HepG2 (cell line): ENCODE results near the gene CCDC170. TPM values are rescaled to one million over a fixed set of nuclear protein-coding genes. Genes with fewer than 3 reads are reported as not detected.
A peak's percentile ranks its signal among the peaks of the same experiment; 100 is the strongest.

Experiments used
- CEBPB ChIP-seq: IDR thresholded peaks from 2 replicates; pipeline ENCODE4 v1.6.1; 2011; ENCODE audit warnings: low read depth, low read length, improper control_type of control experiment, borderline replicate concordance
- CREBL2 ChIP-seq: sonication (generic); formaldehyde crosslinking; IDR thresholded peaks from 2 replicates; pipeline ENCODE4 v1.8.1; 2023; ENCODE audit warnings: missing genetic modification reagents, mild to moderate bottlenecking, borderline replicate concordance
- FOXJ3 ChIP-seq: sonication (generic); formaldehyde crosslinking; IDR thresholded peaks from 2 replicates; pipeline ENCODE4 v1.4.0; 2020; ENCODE audit warnings: missing genetic modification reagents, mild to moderate bottlenecking, borderline replicate concordance
- KAT2B ChIP-seq: fragments of 150-350 bp; IDR thresholded peaks from 2 replicates; pipeline ENCODE4 v1.6.1; 2014; ENCODE audit warnings: low read depth, low read length, borderline replicate concordance
- KDM2A ChIP-seq: sonication (generic); formaldehyde crosslinking; IDR thresholded peaks from 2 replicates; pipeline ENCODE4 v1.4.0; 2020; ENCODE audit warnings: low read depth, missing genetic modification reagents, borderline replicate concordance
- KLF9 ChIP-seq: IDR thresholded peaks from 2 replicates; pipeline ENCODE4 v1.6.1; 2016; ENCODE audit warnings: low read depth
- MYNN ChIP-seq: sonication (generic); formaldehyde crosslinking; IDR thresholded peaks from 2 replicates; pipeline ENCODE4 v1.4.0; 2020; ENCODE audit warnings: mild to moderate bottlenecking, low read depth, missing genetic modification reagents
- NR2F1 ChIP-seq, 2 experiments: fragments of 450-650 bp in 1 of 2; formaldehyde crosslinking in 1 of 2; IDR thresholded peaks; 2 replicates each; pipeline versions ENCODE4 v1.5.0 to v1.6.1; 2016 to 2020; ENCODE audit warnings: mild to moderate bottlenecking in 1 of 2, missing compliant biosample characterization in 1 of 2, missing genetic modification reagents in 1 of 2, moderate library complexity in 1 of 2
- PAF1 ChIP-seq: IDR thresholded peaks from 2 replicates; pipeline ENCODE4 v1.6.1; 2016; ENCODE audit warnings: missing genetic modification reagents, missing compliant biosample characterization
- SNAPC4 ChIP-seq: sonication (generic); formaldehyde crosslinking; IDR thresholded peaks from 2 replicates; pipeline ENCODE4 v1.4.0; 2020; ENCODE audit warnings: mild to moderate bottlenecking, missing genetic modification reagents
- SP4 ChIP-seq: sonication (generic); formaldehyde crosslinking; IDR thresholded peaks from 2 replicates; pipeline ENCODE4 v1.8.1; 2023; ENCODE audit warnings: mild to moderate bottlenecking, missing genetic modification reagents
- TAF15 ChIP-seq: fragments of 200-400 bp; formaldehyde crosslinking; IDR thresholded peaks from one replicate; pipeline ENCODE4 v1.6.1; 2018; ENCODE audit warnings: mild to moderate bottlenecking, low read depth, low read length; ENCODE audit not compliant: poor library complexity, severe bottlenecking
- THAP7 ChIP-seq: sonication (generic); formaldehyde crosslinking; IDR thresholded peaks from 2 replicates; pipeline ENCODE4 v1.8.1; 2023; ENCODE audit warnings: mild to moderate bottlenecking, missing genetic modification reagents
- YY1 ChIP-seq: IDR thresholded peaks from 2 replicates; pipeline ENCODE4 v1.6.1; 2011; ENCODE audit warnings: low read length, low read depth, moderate library complexity, mild to moderate bottlenecking; ENCODE audit not compliant: insufficient read depth, insufficient replicate concordance
- ZMYM3 ChIP-seq: sonication (generic); formaldehyde crosslinking; IDR thresholded peaks from 2 replicates; pipeline ENCODE4 v1.5.1; 2020; ENCODE audit warnings: mild to moderate bottlenecking, missing genetic modification reagents
- ZNF253 ChIP-seq: sonication (generic); formaldehyde crosslinking; IDR thresholded peaks from 2 replicates; pipeline ENCODE4 v1.8.0; 2022; ENCODE audit warnings: mild to moderate bottlenecking, missing genetic modification reagents, borderline replicate concordance
- ZNF572 ChIP-seq: sonication (generic); formaldehyde crosslinking; IDR thresholded peaks from 2 replicates; pipeline ENCODE4 v1.5.1; 2020; ENCODE audit warnings: mild to moderate bottlenecking, missing genetic modification reagents
- ZNF839 ChIP-seq: sonication (generic); formaldehyde crosslinking; IDR thresholded peaks from 2 replicates; pipeline ENCODE4 v1.4.0; 2020; ENCODE audit warnings: missing genetic modification reagents, mild to moderate bottlenecking, borderline replicate concordance
- polyA plus RNA-seq, 8 experiments: library from polyadenylated mRNA; depleted of rRNA in 3 of 8; stranded (reverse) in 7 of 8; unstranded in 1 of 8; fragments of >200 nt; fragmentation: Illumina TruSeq in 4 of 8; extraction: Trizol in 4 of 8; gene quantifications; 2 replicates each; pipeline versions ENCODE4 v1.2.1 to v1.2.3, GENCODE V29; 2011 to 2016; ENCODE audit warnings: low read depth in 4 of 8, missing spikeins in 1 of 8, mixed read lengths in 1 of 8; ENCODE audit not compliant: insufficient read depth in 1 of 8
- total RNA-seq, 5 experiments: library from RNA; depleted of rRNA; stranded (reverse); fragments of >200 nt; fragmentation: Illumina TruSeq; extraction: Trizol; gene quantifications; 2 replicates each; pipeline ENCODE4 v1.2.3, GENCODE V29; 2016; ENCODE audit warnings: low read depth in 1 of 5
- TF ChIP-seq, protein P1 (sequence below): sonication (generic); IDR thresholded peaks from 2 replicates; pipeline ENCODE4 v1.6.1; 2016; ENCODE audit warnings: low read depth, borderline replicate concordance
- TF ChIP-seq, protein P2 (sequence below): sonication (generic); formaldehyde crosslinking; IDR thresholded peaks from 2 replicates; pipeline ENCODE4 v1.4.0; 2020; ENCODE audit warnings: mild to moderate bottlenecking, missing genetic modification reagents
- TF ChIP-seq, protein P3 (sequence below): sonication (generic); formaldehyde crosslinking; IDR thresholded peaks from 2 replicates; pipeline ENCODE4 v1.4.0; 2020; ENCODE audit warnings: low read depth, mild to moderate bottlenecking, missing genetic modification reagents

CCDC170 gene
- total and polyA plus RNA-seq, 2 of the 13 experiments (the other 11 are each of a cell fraction or from before 2014, with no cell fraction given) = 0.90 to 5.1 TPM

- no peak for TF ChIP-seq MYNN (CRISPR knock-in tag)
- TF ChIP-seq, protein P1, sequence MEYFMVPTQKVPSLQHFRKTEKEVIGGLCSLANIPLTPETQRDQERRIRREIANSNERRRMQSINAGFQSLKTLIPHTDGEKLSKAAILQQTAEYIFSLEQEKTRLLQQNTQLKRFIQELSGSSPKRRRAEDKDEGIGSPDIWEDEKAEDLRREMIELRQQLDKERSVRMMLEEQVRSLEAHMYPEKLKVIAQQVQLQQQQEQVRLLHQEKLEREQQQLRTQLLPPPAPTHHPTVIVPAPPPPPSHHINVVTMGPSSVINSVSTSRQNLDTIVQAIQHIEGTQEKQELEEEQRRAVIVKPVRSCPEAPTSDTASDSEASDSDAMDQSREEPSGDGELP = peak; percentile 43; the same call in 1 of the 2 replicates
- TF ChIP-seq NR2F1 (CRISPR knock-in tag; IDR thresholded peaks at IDR 0.05) = peak; percentile 37 to 84; a peak in 3 of 4 replicates
- no peak for TF ChIP-seq TAF15
- no peak for TF ChIP-seq ZNF572
- no peak for TF ChIP-seq ZNF253 (CRISPR knock-in tag)
- no peak for TF ChIP-seq KLF9 (CRISPR knock-in tag)
- TF ChIP-seq, protein P2, sequence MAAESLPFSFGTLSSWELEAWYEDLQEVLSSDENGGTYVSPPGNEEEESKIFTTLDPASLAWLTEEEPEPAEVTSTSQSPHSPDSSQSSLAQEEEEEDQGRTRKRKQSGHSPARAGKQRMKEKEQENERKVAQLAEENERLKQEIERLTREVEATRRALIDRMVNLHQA = no peak; the same call in 1 of the 2 replicates
- no peak for TF ChIP-seq KDM2A
- TF ChIP-seq, protein P3, sequence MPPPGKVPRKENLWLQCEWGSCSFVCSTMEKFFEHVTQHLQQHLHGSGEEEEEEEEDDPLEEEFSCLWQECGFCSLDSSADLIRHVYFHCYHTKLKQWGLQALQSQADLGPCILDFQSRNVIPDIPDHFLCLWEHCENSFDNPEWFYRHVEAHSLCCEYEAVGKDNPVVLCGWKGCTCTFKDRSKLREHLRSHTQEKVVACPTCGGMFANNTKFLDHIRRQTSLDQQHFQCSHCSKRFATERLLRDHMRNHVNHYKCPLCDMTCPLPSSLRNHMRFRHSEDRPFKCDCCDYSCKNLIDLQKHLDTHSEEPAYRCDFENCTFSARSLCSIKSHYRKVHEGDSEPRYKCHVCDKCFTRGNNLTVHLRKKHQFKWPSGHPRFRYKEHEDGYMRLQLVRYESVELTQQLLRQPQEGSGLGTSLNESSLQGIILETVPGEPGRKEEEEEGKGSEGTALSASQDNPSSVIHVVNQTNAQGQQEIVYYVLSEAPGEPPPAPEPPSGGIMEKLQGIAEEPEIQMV = no peak
- peak; percentile 96 for TF ChIP-seq FOXJ3 (CRISPR knock-in tag)
- no peak for TF ChIP-seq SNAPC4 (CRISPR knock-in tag)
- TF ChIP-seq YY1 = no peak
- no peak for TF ChIP-seq PAF1
- no peak for TF ChIP-seq CREBL2 (CRISPR knock-in tag)
- 0 out of 2 replicates have a peak, but pooled peaks have one; percentile 16 for TF ChIP-seq KAT2B
- no peak for TF ChIP-seq ZNF839
- TF ChIP-seq CEBPB = peak; percentile 88
- no peak for TF ChIP-seq THAP7 (CRISPR knock-in tag)
- peak; percentile 30; the same call in 1 of the 2 replicates for TF ChIP-seq ZMYM3 (CRISPR knock-in tag)
- no peak for TF ChIP-seq SP4 (CRISPR knock-in tag)
Measured at GRCh38 chr6:151658091-151658490, 164.3 kb downstream of the CCDC170 start (continued).
